DOHH2 (cell line): ENCODE results near the gene RCAN2.

Source experiments
- H3F3A ChIP-seq: fragments of 200-600 bp; sonication (generic), shearing (Covaris generic); 2 replicates; pipeline ENCODE4 v1.6.0; 2016; ENCODE audit warnings: antibody characterized with exemption, mild to moderate bottlenecking; ENCODE audit not compliant: control insufficient read depth, insufficient read depth
- H3K27ac ChIP-seq: fragments of 200-600 bp; sonication (generic); 2 replicates; pipeline ENCODE4 v1.5.1; 2014; ENCODE audit warnings: low read depth, mild to moderate bottlenecking, low read length, moderate library complexity
- H3K27me3 ChIP-seq: fragments of 200-600 bp; sonication (generic); 2 replicates; pipeline ENCODE4 v1.6.1; 2014; ENCODE audit warnings: mild to moderate bottlenecking, low read length, mixed read lengths; ENCODE audit not compliant: control insufficient read depth
- H3K36me3 ChIP-seq: fragments of 200-600 bp; sonication (generic); 2 replicates; pipeline ENCODE4 v1.6.1; 2014; ENCODE audit warnings: mild to moderate bottlenecking, low read length, moderate library complexity, mixed read lengths; ENCODE audit not compliant: control insufficient read depth
- H3K4me1 ChIP-seq: fragments of 200-600 bp; sonication (generic); 2 replicates; pipeline ENCODE4 v1.6.1; 2014; ENCODE audit warnings: mild to moderate bottlenecking, low read length, mixed read lengths; ENCODE audit not compliant: control insufficient read depth
- H3K4me2 ChIP-seq: fragments of 200-600 bp; sonication (generic); 2 replicates; pipeline ENCODE4 v1.6.0; 2014; ENCODE audit warnings: mild to moderate bottlenecking, low read length, moderate library complexity
- H3K4me3 ChIP-seq: fragments of 200-600 bp; sonication (generic); 2 replicates; pipeline ENCODE4 v1.5.1; 2014; ENCODE audit warnings: mild to moderate bottlenecking, low read length, mixed read lengths
- H3K79me2 ChIP-seq: fragments of 200-600 bp; sonication (generic); 2 replicates; pipeline ENCODE4 v1.6.1; 2014; ENCODE audit warnings: mild to moderate bottlenecking, low read length, mixed read lengths; ENCODE audit not compliant: control insufficient read depth
- H3K9me2 ChIP-seq: fragments of 200-600 bp; sonication (generic); replicated peaks from 2 replicates; pipeline ENCODE4 v1.6.1; 2014; ENCODE audit warnings: mild to moderate bottlenecking, low read length, mixed read lengths; ENCODE audit not compliant: control insufficient read depth
- H3K9me3 ChIP-seq: fragments of 200-600 bp; sonication (generic); 2 replicates; pipeline ENCODE4 v1.6.1; 2014; ENCODE audit warnings: antibody characterized with exemption, low read length, mixed read lengths; ENCODE audit not compliant: control insufficient read depth, insufficient read depth
- H4K20me1 ChIP-seq: fragments of 200-600 bp; sonication (generic); 2 replicates; pipeline ENCODE4 v1.6.0; 2014; ENCODE audit warnings: low read depth, mild to moderate bottlenecking, antibody characterized with exemption, low read length, moderate library complexity; ENCODE audit not compliant: control insufficient read depth, insufficient read depth
- CTCF ChIP-seq: fragments of 200-600 bp; sonication (generic); IDR thresholded peaks from one replicate; pipeline ENCODE4 v1.5.1; 2014; ENCODE audit warnings: antibody characterized with exemption, mild to moderate bottlenecking, low read depth, low read length; ENCODE audit not compliant: poor library complexity, severe bottlenecking
- EZH2phosphoT487 ChIP-seq: fragments of 200-600 bp; sonication (generic); IDR thresholded peaks from 2 replicates; pipeline ENCODE4 v1.6.1; 2017; ENCODE audit warnings: borderline replicate concordance, mild to moderate bottlenecking, antibody characterized with exemption, low read length, moderate library complexity, mixed read lengths

The RCAN2 gene

GRCh38 chr6:46381057-46381456, 110.2 kb downstream of the RCAN2 start:
- Histone ChIP-seq H3F3A (no peaks in the 10 kb centered on the region), H3K9me2 (no peaks in the 10 kb centered on the region), H3K4me1 (peaks cover 50% of the 10 kb centered on the region), H4K20me1 (no peaks in the 10 kb centered on the region), H3K4me2 (0 out of 2 replicates have a peak overlapping the region, but pooled peaks have one; percentile 14), H3K79me2 (no peaks in the 10 kb centered on the region), H3K27me3 (no peaks in the 10 kb centered on the region), H3K4me3 (no peak overlapping the region), H3K36me3 (no peaks in the 10 kb centered on the region; the same call in 1 of the 2 replicates), H3K9me3 (no peaks in the 10 kb centered on the region), H3K27ac (no peak overlapping the region)
- TF ChIP-seq CTCF: no peak
- TF ChIP-seq EZH2phosphoT487: no peak

GRCh38 chr6:46380152-46380807, 111.0 kb downstream of the RCAN2 start:
- TF ChIP-seq EZH2phosphoT487: no peak
- TF ChIP-seq CTCF: no peak
- Histone ChIP-seq H4K20me1 (no peaks in the 10 kb centered on the region), H3K9me2 (no peaks in the 10 kb centered on the region), H3K27me3 (no peaks in the 10 kb centered on the region), H3K36me3 (no peaks in the 10 kb centered on the region; the same call in 1 of the 2 replicates), H3K4me3 (no peak overlapping the region), H3K27ac (no peak overlapping the region), H3K79me2 (no peaks in the 10 kb centered on the region), H3F3A (no peaks in the 10 kb centered on the region), H3K9me3 (no peaks in the 10 kb centered on the region), H3K4me1 (peaks cover 49% of the 10 kb centered on the region), H3K4me2 (no peak overlapping the region)

- Histone ChIP-seq H3K9me2 (no peaks in the 10 kb centered on the region), H3K4me2 (no peak overlapping the region), H3K79me2 (no peaks in the 10 kb centered on the region), H3K4me3 (no peak overlapping the region), H4K20me1 (no peaks in the 10 kb centered on the region), H3K27me3 (no peaks in the 10 kb centered on the region), H3K36me3 (no peaks in the 10 kb centered on the region; the same call in 1 of the 2 replicates), H3K4me1 (peaks cover 45% of the 10 kb centered on the region), H3K27ac (no peak overlapping the region), H3F3A (no peaks in the 10 kb centered on the region), H3K9me3 (no peaks in the 10 kb centered on the region)
- TF ChIP-seq CTCF (no peak), EZH2phosphoT487 (no peak)
Measured at GRCh38 chr6:46378882-46379416, 112.3 kb downstream of the RCAN2 start.
